Mesodermal cell (in vitro differentiated cells): ENCODE measurements around the gene SPNS3.

ENCODE experiments used
- H3K27ac ChIP-seq: 2 replicates; pipeline ENCODE4 v1.7.0; 2013; ENCODE audit warnings: mild to moderate bottlenecking, low read depth, low read length, moderate library complexity; ENCODE audit not compliant: severe bottlenecking
- H3K36me3 ChIP-seq: 2 replicates; pipeline ENCODE4 v1.7.1; 2013; ENCODE audit warnings: mild to moderate bottlenecking, low read length, moderate library complexity; ENCODE audit not compliant: control insufficient read depth, insufficient read depth
- H3K4me1 ChIP-seq: one replicate; pipeline ENCODE4 v1.7.1; 2013; ENCODE audit warnings: mild to moderate bottlenecking, low read length; ENCODE audit not compliant: insufficient read depth, control insufficient read depth, poor library complexity, severe bottlenecking
- H3K4me3 ChIP-seq: 2 replicates; pipeline ENCODE4 v1.7.0; 2013; ENCODE audit warnings: low read length, control low read depth, mild to moderate bottlenecking; ENCODE audit not compliant: insufficient read depth, poor library complexity, severe bottlenecking; ENCODE audit errors: extremely low read depth
- H3K9me3 ChIP-seq: 2 replicates; pipeline ENCODE4 v1.7.1; 2013; ENCODE audit warnings: mild to moderate bottlenecking, low read length, moderate library complexity; ENCODE audit not compliant: control insufficient read depth
- WGBS, 2 experiments: methylation state at CpG; one replicate each; pipeline ENCODE4 v1.1.5; 2013; ENCODE audit warnings: missing lambda C conversion rate in 2 of 2; ENCODE audit not compliant: insufficient coverage in 2 of 2; 5-methylcytosine and 5-hydroxymethylcytosine counted together

SPNS3 gene

GRCh38 chr17:4426499-4427208, 7.1 kb upstream of the SPNS3 start:
- no peaks in the 10 kb centered on the region for H3K36me3 ChIP-seq
- no peaks in the 10 kb centered on the region for H3K4me1 ChIP-seq
- H3K4me3 ChIP-seq, result no peak overlapping the region
- WGBS, 2 experiments, result 88 to 96% methylated on average over 4 of the region's 10 CpGs
- no peak overlapping the region for H3K27ac ChIP-seq
- no peaks in the 10 kb centered on the region for H3K9me3 ChIP-seq

- Histone ChIP-seq H3K4me3 (no peak overlapping the region), H3K36me3 (no peaks in the 10 kb centered on the region), H3K4me1 (no peaks in the 10 kb centered on the region), H3K27ac (no peak overlapping the region), H3K9me3 (no peaks in the 10 kb centered on the region)
- WGBS, 2 experiments, result 86 to 98% methylated on average over 2 to 9 of the region's 11 CpGs
Observed at GRCh38 chr17:4427505-4427904, 6.2 kb upstream of the SPNS3 start.

DNA sequence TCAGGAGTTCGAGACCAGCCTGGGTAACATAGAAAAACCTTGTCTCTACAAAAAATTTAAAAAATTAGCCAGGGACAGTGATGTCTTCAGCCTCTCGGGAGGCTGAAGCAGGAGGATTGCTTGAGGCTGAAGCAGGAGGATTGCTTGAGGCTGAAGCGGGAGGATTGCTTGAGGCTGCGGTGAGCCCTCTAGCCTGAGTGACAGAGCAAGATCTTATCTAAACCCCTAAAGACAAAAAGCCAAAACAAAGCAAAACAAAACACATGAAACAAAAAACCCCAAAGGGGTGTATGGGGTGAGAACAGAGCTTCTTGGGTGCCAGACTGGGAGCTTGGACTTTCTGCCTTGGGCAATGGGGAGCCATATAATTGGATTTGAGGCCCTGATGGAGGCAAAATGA, 2.6 kb downstream of the SPNS3 start:
- Histone ChIP-seq H3K9me3 (no peaks in the 10 kb centered on the region), H3K4me3 (no peak overlapping the region), H3K36me3 (no peaks in the 10 kb centered on the region), H3K27ac (no peak overlapping the region), H3K4me1 (no peaks in the 10 kb centered on the region)
- 100% methylated on average over 1 of the region's 4 CpGs; no CpG with 5 or more reads in 1 of the 2 experiments for WGBS, 2 experiments

DNA sequence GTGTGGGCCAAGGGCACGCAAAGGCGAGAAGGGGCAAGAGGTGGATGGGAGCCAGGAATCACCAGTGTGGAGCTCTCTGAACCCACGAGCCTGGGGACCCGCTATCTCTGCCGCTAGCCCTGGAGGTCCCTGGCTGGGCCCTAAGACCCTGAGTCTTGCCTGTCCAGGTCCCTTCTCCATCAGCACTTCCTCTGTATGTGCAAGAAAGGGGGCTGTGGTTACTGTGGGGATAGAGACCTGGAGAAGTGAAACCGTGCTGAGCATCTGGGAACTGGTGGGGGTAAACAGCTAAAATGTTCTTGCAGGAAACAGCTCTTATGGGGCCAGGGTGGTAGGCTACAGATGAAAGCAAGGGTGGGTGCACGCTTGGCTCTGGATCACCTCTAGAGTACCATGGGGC, 3.1 kb downstream of the SPNS3 start:
- no peaks in the 10 kb centered on the region for H3K36me3 ChIP-seq
- no peak overlapping the region for H3K4me3 ChIP-seq
- WGBS, 2 experiments, result 86 to 90% methylated on average over 5 to 7 of the region's 7 CpGs
- H3K9me3 ChIP-seq, result no peaks in the 10 kb centered on the region
- no peak overlapping the region for H3K27ac ChIP-seq
- no peaks in the 10 kb centered on the region for H3K4me1 ChIP-seq

DNA sequence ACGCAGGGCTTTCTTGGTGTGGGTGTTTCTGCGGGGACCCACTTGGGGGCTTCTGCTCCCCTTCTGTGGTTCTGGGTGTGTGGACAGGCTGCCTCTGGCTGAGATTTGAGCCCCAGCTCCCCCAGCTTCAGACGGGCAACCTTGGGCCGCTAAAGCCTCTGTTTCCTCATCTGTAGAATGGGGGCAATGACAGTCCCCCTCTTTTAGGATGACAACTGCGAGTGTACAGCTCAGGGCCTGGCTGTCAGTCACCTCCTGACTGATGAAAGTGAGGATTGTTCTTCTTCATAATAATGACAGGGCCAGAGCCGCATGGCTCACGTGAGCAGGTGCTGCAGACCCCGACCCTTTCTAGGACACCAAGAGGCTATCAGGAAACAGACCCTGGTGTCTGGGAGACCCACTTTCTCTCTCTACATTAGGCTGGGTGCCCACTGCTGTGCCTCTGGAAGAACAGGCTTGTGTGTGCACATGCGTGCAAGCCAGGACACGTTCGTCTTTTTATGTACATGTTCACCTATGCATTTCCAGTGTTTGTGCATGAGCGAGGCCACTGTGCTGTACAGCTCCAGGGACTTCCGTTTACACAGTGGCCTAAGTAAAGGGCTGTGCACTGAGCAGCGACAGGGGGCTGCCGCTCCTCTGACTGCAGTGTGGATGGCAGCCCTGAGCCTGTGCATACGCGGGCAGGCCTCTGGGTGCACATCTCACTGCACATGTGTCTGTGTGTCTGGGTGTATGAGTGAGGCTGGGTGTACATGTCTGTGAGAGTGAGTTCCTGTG, 4.6 kb downstream of the SPNS3 start:
- no peaks in the 10 kb centered on the region for H3K36me3 ChIP-seq
- WGBS, 2 experiments, result 93% methylated on average over 16 of the region's 17 CpGs
- no peak overlapping the region for H3K27ac ChIP-seq
- H3K4me1 ChIP-seq, result no peaks in the 10 kb centered on the region
- H3K9me3 ChIP-seq, result no peaks in the 10 kb centered on the region
- H3K4me3 ChIP-seq, result no peak overlapping the region

GRCh38 chr17:4440021-4440420, 6.3 kb downstream of the SPNS3 start:
- H3K27ac ChIP-seq, result no peak overlapping the region
- H3K36me3 ChIP-seq, result no peaks in the 10 kb centered on the region
- 84 to 96% methylated on average over 5 to 8 of the region's 8 CpGs for WGBS, 2 experiments
- H3K4me3 ChIP-seq, result no peak overlapping the region
- H3K9me3 ChIP-seq, result no peaks in the 10 kb centered on the region
- no peaks in the 10 kb centered on the region for H3K4me1 ChIP-seq

DNA sequence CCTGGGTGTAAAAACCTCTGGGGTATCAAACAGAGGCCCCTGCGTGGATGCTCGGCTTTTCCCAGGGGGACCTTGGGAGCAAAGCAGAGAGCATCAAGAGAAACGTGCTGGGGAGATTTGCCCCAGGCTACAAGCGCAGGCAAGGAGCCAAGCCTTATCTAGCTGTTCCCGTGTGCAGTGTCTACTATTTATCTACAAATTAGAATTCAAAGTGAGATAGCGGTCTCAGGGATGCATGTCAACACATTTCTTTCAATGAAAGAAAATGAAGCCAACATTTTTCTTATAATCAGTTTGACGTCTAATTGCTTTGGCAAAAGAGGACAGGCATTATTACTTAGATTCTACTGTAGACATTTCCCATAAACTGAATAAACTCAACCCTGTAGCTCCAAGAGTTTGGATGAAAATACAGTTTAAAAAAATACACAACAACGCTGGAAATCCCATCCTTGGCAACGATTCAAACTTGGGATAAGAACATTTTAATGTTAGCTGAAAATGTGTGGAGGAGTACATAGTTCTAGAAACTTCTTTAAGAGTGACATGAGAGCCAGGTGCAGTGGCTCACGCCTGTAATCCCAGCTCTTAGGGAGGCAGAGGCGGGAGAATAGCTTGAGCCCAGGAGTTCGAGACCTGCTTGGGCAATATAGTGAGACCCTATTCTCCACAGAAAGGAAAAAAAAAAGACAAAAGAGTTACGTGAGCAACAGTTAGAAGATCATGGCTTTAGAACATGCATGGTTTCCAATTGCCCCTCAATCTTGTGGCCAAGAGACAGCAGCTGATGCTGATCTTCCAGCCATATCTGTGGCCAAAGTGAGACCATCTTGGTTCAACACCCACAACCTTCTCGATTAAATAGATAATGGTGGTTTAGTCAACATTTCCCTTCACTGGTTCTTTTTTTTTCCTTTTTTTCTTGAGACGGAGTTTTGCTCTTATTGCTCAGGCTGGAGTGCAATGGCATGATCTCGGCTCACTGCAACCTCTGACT, 7.2 kb downstream of the SPNS3 start:
- Histone ChIP-seq H3K27ac (no peak overlapping the region), H3K4me3 (no peak overlapping the region), H3K4me1 (no peaks in the 10 kb centered on the region), H3K9me3 (no peaks in the 10 kb centered on the region), H3K36me3 (no peaks in the 10 kb centered on the region)
- WGBS, 2 experiments, result 92 to 94% methylated on average over 12 to 14 of the region's 16 CpGs

DNA sequence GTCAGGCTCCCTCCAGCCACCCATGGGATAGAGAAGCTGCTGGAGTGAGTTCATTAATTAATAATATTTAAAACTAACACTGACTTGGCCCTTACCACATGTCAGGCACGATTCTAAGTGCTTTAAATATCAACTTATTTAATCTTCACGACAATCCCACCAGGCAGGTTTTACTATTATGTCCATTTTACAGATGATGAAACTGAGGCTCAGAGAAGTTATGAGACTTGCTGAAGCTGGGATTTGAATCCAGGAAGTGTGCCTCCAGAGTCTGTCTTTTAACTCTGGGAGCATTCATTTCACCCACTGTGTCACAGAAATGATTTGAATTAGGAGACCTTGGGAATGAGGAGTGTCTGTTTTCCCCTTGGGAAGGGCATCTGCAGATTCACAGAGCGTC, 8.8 kb downstream of the SPNS3 start:
- 100% methylated on average over 1 of the region's 3 CpGs for WGBS, 2 experiments

DNA sequence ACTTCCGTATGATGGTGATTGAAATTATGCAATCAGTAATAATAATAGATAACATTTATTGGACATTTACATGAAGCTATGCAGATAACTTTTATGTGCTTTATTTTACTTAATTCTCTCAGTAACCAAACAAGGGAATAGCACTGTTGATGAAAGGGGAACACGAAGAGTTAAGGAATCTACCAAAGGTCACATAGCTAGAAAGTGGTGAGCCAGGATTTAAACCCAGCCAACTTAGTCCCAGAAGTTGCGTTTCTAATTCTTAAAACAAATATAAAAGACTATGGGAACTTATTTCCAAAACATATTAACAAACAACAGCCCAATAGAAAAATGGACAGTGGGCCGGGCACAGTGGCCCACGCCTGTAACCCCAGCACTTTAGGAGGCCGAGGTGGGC, 9.7 kb downstream of the SPNS3 start:
- no peak overlapping the region for H3K27ac ChIP-seq
- WGBS, 2 experiments, result 71 to 89% methylated on average over 3 to 4 of the region's 6 CpGs
- H3K4me1 ChIP-seq, result no peaks in the 10 kb centered on the region
- H3K4me3 ChIP-seq, result no peak overlapping the region
- H3K9me3 ChIP-seq, result no peaks in the 10 kb centered on the region
- H3K36me3 ChIP-seq, result no peaks in the 10 kb centered on the region

More for the DNA sequence above, 8.8 kb downstream of the SPNS3 start:
- H3K4me3 ChIP-seq, result no peak overlapping the region
- no peaks in the 10 kb centered on the region for H3K9me3 ChIP-seq
- H3K36me3 ChIP-seq, result no peaks in the 10 kb centered on the region
- H3K27ac ChIP-seq, result no peak overlapping the region
- no peaks in the 10 kb centered on the region for H3K4me1 ChIP-seq

DNA sequence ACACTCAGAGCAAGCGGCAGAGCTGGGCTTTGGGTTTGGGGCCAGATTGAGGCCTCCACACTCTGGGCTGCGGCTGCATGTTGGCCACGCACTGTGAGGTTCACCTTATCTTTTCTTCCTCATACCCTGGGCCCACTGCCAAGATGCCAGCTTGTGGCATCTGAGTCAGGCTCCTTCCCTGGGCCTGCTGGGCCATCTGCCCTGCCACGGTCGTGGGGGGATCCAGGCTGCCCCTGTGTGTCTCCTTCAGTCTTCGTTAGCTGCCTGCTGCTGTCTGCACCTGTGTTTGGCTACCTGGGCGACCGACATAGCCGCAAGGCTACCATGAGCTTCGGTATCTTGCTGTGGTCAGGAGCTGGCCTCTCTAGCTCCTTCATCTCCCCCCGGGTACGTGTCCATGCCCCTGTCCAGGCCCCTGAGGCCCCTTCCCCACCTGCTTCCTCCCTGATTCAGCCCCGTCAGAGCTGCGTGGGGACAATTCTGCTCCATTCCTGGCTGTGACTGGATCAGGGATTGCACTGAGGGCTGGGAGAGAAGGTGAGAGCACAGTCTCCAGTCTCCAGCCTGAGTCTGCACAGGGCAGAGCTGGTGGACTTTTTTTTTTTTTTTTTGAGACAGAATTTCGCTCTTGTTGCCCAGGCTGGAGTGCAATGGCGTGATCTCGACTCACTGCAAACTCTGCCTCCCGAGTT, 11.2 kb downstream of the SPNS3 start:
- H3K27ac ChIP-seq, result no peak overlapping the region
- 85 to 94% methylated on average over 17 to 18 of the region's 18 CpGs for WGBS, 2 experiments
- no peaks in the 10 kb centered on the region for H3K9me3 ChIP-seq
- H3K4me1 ChIP-seq, result no peaks in the 10 kb centered on the region
- no peaks in the 10 kb centered on the region for H3K36me3 ChIP-seq
- no peak overlapping the region for H3K4me3 ChIP-seq
